Activated naive CD8-positive, alpha-beta T cell (primary cell): Measurements from ENCODE around the gene TACR2.
"Not testable (repeated sequence)": the region's sequence is repeated elsewhere in the genome, so short reads cannot be mapped to it uniquely, and the experiment has no call there.

Source experiments
- H3K27ac Mint-ChIP-seq: one replicate; pipeline ENCODE4 v1.8.0; 2021; ENCODE audit warnings: mixed read lengths
- H3K27me3 Mint-ChIP-seq: one replicate; pipeline ENCODE4 v1.8.0; 2021; ENCODE audit warnings: mixed read lengths
- H3K36me3 Mint-ChIP-seq: one replicate; pipeline ENCODE4 v1.8.0; 2021; ENCODE audit warnings: mixed read lengths
- H3K4me1 Mint-ChIP-seq: one replicate; pipeline ENCODE4 v1.8.0; 2021; ENCODE audit warnings: low read depth, mixed read lengths
- H3K4me3 Mint-ChIP-seq: one replicate; pipeline ENCODE4 v1.8.0; 2021; ENCODE audit warnings: mild to moderate bottlenecking, mixed read lengths
- H3K9me3 Mint-ChIP-seq: one replicate; pipeline ENCODE4 v1.8.0; 2021; ENCODE audit warnings: low read depth, mixed read lengths

Gene TACR2

DNA sequence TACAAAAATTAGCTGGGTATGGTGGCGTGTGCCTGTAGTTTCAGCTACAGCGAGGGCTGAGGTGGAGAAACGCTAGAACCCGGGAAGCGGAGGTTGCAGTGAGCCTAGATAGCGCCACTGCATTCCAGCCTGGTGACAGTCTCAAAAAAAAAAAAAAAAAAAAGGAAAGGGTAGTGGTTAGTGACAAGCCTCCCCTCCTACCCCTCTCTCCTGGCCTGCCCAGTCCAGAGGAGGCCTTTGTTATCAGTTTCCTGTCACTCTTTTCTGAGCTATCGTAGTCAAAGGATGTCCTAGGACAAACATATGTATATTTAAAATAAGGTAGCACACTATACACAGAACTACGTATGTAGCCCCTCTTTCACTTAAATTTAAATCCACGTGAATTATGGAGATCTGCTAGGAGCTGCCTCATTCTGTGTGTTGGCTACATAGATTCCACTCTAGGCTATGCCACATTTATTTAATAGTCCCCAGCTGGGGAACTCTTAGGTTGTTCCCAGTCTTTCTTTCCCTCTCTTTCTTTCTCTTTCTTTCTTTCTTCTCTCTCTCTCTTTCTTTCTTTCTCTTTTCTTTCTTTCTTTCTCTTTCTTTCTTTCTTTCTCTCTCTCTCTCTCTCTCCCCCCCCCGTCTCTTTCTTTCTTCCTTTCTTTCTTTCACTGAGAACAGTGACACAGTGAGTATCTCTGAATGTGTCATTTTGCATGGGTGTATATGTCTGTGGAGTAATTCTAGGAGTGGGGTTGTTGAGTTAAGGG, 38.5 kb upstream of the TACR2 start:
- Mint-ChIP-seq H3K36me3 (no peaks in the 10 kb centered on the region), H3K4me1 (peaks cover 10% of the 10 kb centered on the region), H3K9me3 (no peaks in the 10 kb centered on the region), H3K27ac (no peak overlapping the region), H3K4me3 (no peak overlapping the region), H3K27me3 (no peaks in the 10 kb centered on the region)

GRCh38 chr10:69453795-69454194, 37.1 kb upstream of the TACR2 start:
- Mint-ChIP-seq H3K4me1 (peaks cover 14% of the 10 kb centered on the region), H3K27me3 (no peaks in the 10 kb centered on the region), H3K36me3 (no peaks in the 10 kb centered on the region), H3K9me3 (no peaks in the 10 kb centered on the region), H3K4me3 (no peak overlapping the region), H3K27ac (no peak overlapping the region)

GRCh38 chr10:69452676-69453415, 36.1 kb upstream of the TACR2 start:
- H3K4me3 Mint-ChIP-seq, result peak overlapping the region; percentile 85
- H3K9me3 Mint-ChIP-seq, result no peaks in the 10 kb centered on the region
- H3K27me3 Mint-ChIP-seq, result no peaks in the 10 kb centered on the region
- no peak overlapping the region for H3K27ac Mint-ChIP-seq
- peaks cover 14% of the 10 kb centered on the region for H3K4me1 Mint-ChIP-seq
- no peaks in the 10 kb centered on the region for H3K36me3 Mint-ChIP-seq

DNA sequence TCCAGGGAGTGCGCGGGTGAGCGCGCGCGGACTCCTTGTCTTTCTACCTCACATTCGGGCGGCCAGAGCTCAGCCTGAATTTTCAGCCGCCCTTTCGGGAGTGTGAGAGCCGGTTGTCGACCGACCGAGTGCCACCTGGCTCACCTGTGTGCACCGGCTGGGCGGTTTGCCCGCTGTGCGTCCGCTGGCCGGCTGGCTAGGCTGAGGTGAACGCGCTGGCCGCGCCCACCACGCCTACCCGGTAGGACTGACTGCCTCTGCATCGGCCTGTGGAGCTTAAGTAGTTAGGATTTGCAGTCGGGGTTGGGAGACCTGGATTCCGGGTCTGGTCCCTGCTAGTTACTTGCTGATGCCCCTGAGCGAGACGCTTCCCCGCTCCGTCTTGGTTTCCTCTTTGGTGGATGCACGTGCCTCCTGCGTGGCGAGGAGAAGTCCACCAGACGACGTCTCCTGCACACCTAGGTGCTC, 35.1 kb upstream of the TACR2 start:
- H3K27me3 Mint-ChIP-seq, result no peaks in the 10 kb centered on the region
- H3K4me3 Mint-ChIP-seq, result peak overlapping the region; percentile 85
- H3K36me3 Mint-ChIP-seq, result no peaks in the 10 kb centered on the region
- H3K9me3 Mint-ChIP-seq, result no peaks in the 10 kb centered on the region
- H3K4me1 Mint-ChIP-seq, result peaks cover 14% of the 10 kb centered on the region
- no peak overlapping the region for H3K27ac Mint-ChIP-seq

DNA sequence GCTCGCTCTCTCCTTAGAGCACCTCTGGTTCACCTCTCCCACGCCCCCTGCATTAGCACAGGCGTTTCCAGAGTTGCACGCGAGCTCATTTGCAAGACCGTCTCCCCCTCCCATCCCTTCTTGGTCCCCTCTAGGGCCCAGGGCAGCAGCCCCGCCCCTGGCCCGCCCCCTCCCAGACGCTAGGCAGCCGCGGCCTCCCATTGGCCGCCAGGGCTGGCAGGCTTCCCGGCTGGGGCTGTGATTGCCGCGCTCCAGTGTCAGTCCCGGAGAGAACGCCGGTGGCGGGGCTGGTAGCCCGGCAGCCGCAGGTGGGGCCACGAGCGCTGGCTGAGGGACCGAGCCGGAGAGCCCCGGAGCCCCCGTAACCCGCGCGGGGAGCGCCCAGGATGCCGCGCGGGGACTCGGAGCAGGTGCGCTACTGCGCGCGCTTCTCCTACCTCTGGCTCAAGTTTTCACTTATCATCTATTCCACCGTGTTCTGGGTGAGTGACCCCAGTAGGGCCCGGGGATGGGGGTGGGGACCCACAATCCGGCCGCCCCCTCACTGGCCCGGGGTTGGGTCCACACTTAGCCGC, 34.6 kb upstream of the TACR2 start, which contains the start of gene TSPAN15:
TSS of gene TSPAN15 (plus strand) at position 257 of the 575 bp plus-strand sequence. CDS start at position 387, 130 bp downstream.
- Mint-ChIP-seq H3K27me3 (no peaks in the 10 kb centered on the region), H3K4me1 (peaks cover 14% of the 10 kb centered on the region), H3K36me3 (no peaks in the 10 kb centered on the region), H3K27ac (no peak within 1 kb of the TSS), H3K4me3 (peak within 1 kb of the TSS; percentile 85), H3K9me3 (no peaks in the 10 kb centered on the region)

DNA sequence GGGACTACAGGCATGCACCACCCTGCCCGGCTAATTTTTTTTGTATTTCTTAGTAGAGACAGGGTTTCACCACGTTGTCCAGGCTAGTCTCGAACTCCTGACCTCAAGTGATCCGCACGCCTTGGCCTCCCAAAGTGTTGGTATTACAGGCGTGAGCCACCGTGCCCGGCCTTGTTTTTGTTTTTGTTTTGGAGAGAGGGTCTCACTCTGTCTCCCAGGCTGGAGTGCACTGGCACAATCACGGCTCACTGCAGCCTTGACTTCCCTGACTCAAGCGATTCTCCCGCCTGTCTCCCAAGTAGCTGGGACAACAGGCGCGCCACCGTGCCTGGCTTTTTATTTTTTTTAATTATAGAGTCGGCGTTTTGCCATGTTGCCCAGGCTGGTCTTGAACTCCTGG, 33.7 kb upstream of the TACR2 start:
- H3K27me3 Mint-ChIP-seq, H3K9me3 Mint-ChIP-seq, H3K27ac Mint-ChIP-seq, H3K36me3 Mint-ChIP-seq: not testable (repeated sequence)
- Mint-ChIP-seq H3K4me1 (peaks cover 14% of the 10 kb centered on the region), H3K4me3 (peak overlapping the region; percentile 76)

DNA sequence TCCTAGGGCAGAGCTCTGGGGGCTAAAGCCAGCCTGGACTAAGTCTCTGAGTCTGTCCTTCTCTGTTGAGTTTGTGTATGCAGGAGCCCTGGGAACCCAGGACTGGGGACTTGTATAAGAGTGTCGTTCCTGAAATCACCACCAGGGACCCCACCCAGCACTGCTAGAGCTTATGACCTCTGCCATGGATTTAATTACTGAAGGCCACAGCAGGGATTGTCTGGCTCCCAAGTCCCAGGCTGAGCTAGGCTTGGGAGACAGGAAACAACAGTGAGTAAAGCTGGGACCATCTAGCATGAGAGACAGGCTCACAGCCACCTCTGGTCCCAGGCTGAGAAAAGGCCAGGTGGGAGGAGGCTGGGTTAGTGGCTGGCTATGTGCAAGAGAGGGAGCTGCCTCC, 33.1 kb upstream of the TACR2 start:
- Mint-ChIP-seq H3K4me1 (peaks cover 14% of the 10 kb centered on the region), H3K9me3 (no peaks in the 10 kb centered on the region), H3K27ac (no peak overlapping the region), H3K36me3 (no peaks in the 10 kb centered on the region), H3K27me3 (no peaks in the 10 kb centered on the region), H3K4me3 (no peak overlapping the region)

DNA sequence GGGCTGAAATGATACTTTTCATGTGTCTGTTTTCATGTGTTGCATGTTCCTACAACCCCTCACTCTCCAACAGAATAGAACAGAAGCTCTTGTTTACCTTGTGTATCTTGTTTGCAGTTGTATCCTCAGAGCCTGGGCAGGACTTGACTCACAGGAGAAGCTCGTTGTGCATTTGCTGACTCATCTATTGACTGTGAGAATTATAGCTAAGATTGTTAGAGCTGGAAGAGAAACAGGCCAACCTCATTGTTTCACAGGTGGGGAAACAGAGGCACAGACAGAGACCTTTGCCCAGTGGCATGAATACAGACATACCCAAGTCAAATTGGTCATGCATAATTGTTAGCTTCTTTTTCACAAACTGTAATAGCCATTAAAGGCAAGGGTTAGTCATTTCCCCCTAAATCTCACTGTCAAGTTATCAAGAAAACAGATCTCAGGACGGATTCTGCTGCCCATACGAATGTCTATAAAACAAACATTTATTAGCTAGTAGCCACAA, 30.0 kb upstream of the TACR2 start:
- Mint-ChIP-seq H3K27me3 (no peaks in the 10 kb centered on the region), H3K36me3 (no peaks in the 10 kb centered on the region), H3K27ac (no peak overlapping the region), H3K4me1 (peaks cover 8% of the 10 kb centered on the region), H3K4me3 (no peak overlapping the region), H3K9me3 (no peaks in the 10 kb centered on the region)

DNA sequence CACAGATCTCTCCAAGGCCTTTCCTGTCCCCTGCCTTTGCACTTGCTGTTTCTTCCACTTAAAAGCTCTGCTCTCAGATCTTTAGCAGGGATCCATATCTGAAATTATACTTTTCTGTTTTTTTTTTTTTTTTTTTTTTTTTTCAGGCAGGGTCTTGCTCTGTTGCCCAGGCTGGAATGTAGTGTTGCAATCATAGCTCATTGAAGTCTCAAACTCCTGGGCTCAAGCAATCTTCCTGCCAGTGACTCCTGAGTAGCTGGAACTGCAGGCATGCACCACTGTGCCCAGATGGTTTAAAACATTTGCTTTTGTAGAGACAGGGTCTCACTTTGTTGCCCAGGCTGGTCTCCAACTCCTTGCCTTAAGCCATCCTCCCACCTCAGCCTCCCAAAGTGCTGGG, 29.5 kb upstream of the TACR2 start:
- Mint-ChIP-seq H3K27me3 (no peaks in the 10 kb centered on the region), H3K4me3 (no peak overlapping the region), H3K36me3 (no peaks in the 10 kb centered on the region), H3K4me1 (peaks cover 8% of the 10 kb centered on the region), H3K9me3 (no peaks in the 10 kb centered on the region), H3K27ac (no peak overlapping the region)

GRCh38 chr10:69445041-69445440, 28.3 kb upstream of the TACR2 start:
- H3K9me3 Mint-ChIP-seq, result no peaks in the 10 kb centered on the region
- no peaks in the 10 kb centered on the region for H3K27me3 Mint-ChIP-seq
- H3K4me3 Mint-ChIP-seq, result no peak overlapping the region
- peaks cover 5% of the 10 kb centered on the region for H3K4me1 Mint-ChIP-seq
- H3K36me3 Mint-ChIP-seq, result no peaks in the 10 kb centered on the region
- H3K27ac Mint-ChIP-seq, result no peak overlapping the region

- no peaks in the 10 kb centered on the region for H3K4me1 Mint-ChIP-seq
- no peak overlapping the region for H3K27ac Mint-ChIP-seq
- no peaks in the 10 kb centered on the region for H3K36me3 Mint-ChIP-seq
- no peak overlapping the region for H3K4me3 Mint-ChIP-seq
- H3K9me3 Mint-ChIP-seq, result no peaks in the 10 kb centered on the region
- no peaks in the 10 kb centered on the region for H3K27me3 Mint-ChIP-seq
Measured at GRCh38 chr10:69443354-69443753, 26.6 kb upstream of the TACR2 start.

DNA sequence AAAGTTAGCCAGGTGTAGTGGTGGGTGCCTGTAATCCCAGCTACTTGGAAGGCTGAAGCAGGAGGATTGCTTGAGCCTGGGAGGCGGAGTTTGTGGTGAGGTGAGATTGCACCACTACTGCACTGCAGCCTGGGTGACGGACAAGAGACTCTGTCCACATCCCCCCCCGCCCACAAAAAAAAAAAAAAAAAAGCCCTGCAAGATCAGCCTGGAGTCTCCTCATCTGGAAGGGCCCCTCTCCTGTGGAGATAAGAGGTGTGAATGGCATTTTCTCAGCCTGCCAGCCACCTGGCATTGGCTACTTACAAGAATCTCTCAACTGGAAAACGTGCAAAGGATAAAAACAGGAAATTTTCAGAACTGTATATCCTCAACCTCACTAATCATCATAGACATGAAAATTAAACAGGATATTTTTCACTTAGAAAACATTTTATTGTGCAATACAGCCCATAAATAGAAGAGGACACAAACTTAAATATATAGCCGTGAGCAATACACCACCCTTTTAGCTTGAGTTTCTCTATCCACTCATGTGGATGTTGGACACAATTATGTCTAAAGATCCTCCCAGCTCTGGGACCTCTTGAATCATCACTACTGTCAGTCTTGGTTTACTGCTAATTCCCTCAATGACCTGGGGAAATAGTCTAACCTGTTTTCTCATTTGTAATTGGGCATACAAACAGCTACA, 23.2 kb upstream of the TACR2 start:
- Mint-ChIP-seq H3K27me3 (peaks cover 3% of the 10 kb centered on the region), H3K4me1 (no peaks in the 10 kb centered on the region), H3K4me3 (no peak overlapping the region), H3K27ac (no peak overlapping the region), H3K36me3 (no peaks in the 10 kb centered on the region), H3K9me3 (no peaks in the 10 kb centered on the region)

DNA sequence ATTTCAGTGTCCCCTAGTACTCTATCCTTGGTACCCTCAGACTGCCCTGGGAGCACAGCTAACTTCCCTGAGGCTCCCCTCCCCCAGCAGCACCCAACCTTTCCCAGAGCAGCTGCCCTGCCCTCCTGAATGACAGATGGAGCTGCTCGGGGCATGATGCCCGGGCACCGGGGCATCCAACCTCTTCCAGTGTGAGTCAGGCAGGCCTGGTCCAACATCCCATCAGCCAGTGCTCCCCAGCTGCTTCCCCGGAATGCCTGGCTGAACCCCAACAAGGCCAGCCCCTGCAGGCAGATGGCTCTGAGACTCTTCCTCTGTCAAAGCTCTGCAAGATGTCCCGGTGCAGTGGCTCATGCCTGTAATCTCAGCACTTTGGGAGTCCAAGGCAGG, 22.6 kb upstream of the TACR2 start:
- no peaks in the 10 kb centered on the region for H3K4me1 Mint-ChIP-seq
- H3K27ac Mint-ChIP-seq, result no peak overlapping the region
- no peaks in the 10 kb centered on the region for H3K36me3 Mint-ChIP-seq
- H3K4me3 Mint-ChIP-seq, result no peak overlapping the region
- peaks cover 3% of the 10 kb centered on the region for H3K27me3 Mint-ChIP-seq
- H3K9me3 Mint-ChIP-seq, result no peaks in the 10 kb centered on the region

DNA sequence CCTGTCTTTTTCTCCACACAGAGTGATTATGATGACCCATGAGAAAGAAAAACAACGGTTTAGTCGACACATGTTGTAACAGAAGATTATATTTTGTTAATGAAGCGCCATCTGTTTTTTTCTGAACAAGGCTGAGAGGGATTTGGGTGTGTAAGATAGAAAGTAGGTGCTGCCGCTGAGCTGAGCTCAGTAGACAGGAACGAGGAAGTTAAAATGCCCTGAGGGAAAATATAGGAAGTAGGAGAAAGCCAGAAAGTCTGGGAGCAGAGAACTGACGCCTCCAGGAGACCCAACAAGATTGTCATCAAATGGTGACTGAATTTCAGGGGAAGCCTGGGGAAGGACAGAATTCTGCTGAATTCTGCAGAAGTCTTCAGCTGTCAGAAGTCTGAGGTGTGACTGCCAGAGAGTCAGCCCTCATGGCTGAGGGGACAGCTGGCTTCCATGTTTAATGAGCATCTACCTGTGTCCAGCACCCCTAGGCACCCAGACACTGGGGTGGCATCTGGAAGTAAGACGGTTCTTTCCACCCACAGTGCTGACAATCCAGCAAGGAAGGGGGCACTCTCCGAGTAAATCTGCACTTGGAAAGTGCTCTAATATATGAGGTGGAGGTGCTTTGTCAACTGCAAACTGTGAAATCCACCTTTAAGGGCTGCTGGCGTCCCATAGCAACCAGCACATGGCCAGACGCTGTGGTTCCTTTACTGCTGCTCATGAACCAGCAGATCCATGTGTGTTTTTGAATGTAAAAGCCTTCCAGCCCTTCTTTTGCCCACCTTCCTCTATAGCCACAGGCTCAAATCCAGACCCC, 22.0 kb upstream of the TACR2 start:
- Mint-ChIP-seq H3K4me1 (no peaks in the 10 kb centered on the region), H3K9me3 (no peaks in the 10 kb centered on the region), H3K27ac (no peak overlapping the region), H3K36me3 (no peaks in the 10 kb centered on the region), H3K4me3 (no peak overlapping the region), H3K27me3 (peaks cover 3% of the 10 kb centered on the region)
